Vagina (tissue), 2 donors: ENCODE results near the gene RET. TPM values are rescaled to one million over a fixed set of nuclear protein-coding genes. Genes with fewer than 3 reads are reported as not detected.

Experiments used
- DNase-seq, 2 donors: peaks; one replicate each; pipeline ENCODE4 v3.0.0-alpha.2; 2017; ENCODE audit errors: extremely low spot score in 2 of 2
- H3K27ac ChIP-seq: fragments of 200-600 bp; sonication (generic); one replicate; pipeline ENCODE4 v1.5.1; 2019
- H3K27me3 ChIP-seq: fragments of 200-600 bp; sonication (generic); one replicate; pipeline ENCODE4 v1.5.1; 2019
- H3K36me3 ChIP-seq, 2 donors: fragments of 200-600 bp; sonication (generic); one replicate each; pipeline ENCODE4 v1.5.1; 2017 to 2019
- H3K4me1 ChIP-seq: fragments of 200-600 bp; sonication (generic); one replicate; pipeline ENCODE4 v1.5.1; 2019
- H3K4me3 ChIP-seq, 2 donors: fragments of 200-600 bp; sonication (generic); 1 replicate in 1 of 2; 2 replicates in 1 of 2; pipeline ENCODE4 v1.5.1; 2016 to 2019
- H3K9me3 ChIP-seq: fragments of 200-600 bp; sonication (generic); one replicate; pipeline ENCODE4 v1.5.1; 2019
- CTCF ChIP-seq, 3 experiments: fragments of 450-650 bp in 2 of 3; fragments of 200-600 bp in 1 of 3; sonication (generic) in 1 of 3; IDR thresholded peaks; one replicate each; pipeline ENCODE4 v1.5.1; 2017 to 2019; ENCODE audit warnings: antibody characterized with exemption in 3 of 3, mild to moderate bottlenecking in 2 of 3, moderate library complexity in 2 of 3
- POLR2A ChIP-seq, 2 donors: fragments of 450-650 bp; IDR thresholded peaks; one replicate each; pipeline ENCODE4 v1.6.1; 2017; ENCODE audit warnings: antibody characterized with exemption in 2 of 2, mild to moderate bottlenecking in 2 of 2, moderate library complexity in 2 of 2
- POLR2AphosphoS5 ChIP-seq, 2 donors: sonication (generic); formaldehyde crosslinking; IDR thresholded peaks; one replicate each; pipeline ENCODE4 v1.9.0; 2017; ENCODE audit warnings: antibody characterized with exemption in 2 of 2, mild to moderate bottlenecking in 2 of 2, low read depth in 1 of 2; ENCODE audit not compliant: insufficient read depth in 1 of 2
- intact Hi-C: fragments of 100-400 bp; cut with DNase I; formaldehyde crosslinking; loops from one replicate; pipeline ENCODE4 v1.15.1; 2023
- total RNA-seq: library from RNA; depleted of rRNA; stranded (reverse); fragments of >200 nt; gene quantifications from one replicate; pipeline ENCODE4 v1.2.3, GENCODE V29; 2016

Gene RET
- total RNA-seq, 1 donor from 2014 or later = 7.9 TPM

GRCh38 chr10:43035800-43036199 lies 41.1 kb upstream of the RET start:
- no peak for DNase-seq
- Histone ChIP-seq H3K4me3 (no peak overlapping the region), H3K36me3 (no peaks in the 10 kb centered on the region), H3K27ac (no peak overlapping the region), H3K4me1 (no peaks in the 10 kb centered on the region), H3K27me3 (no peaks in the 10 kb centered on the region), H3K9me3 (peaks cover 5% of the 10 kb centered on the region)
- no peak for TF ChIP-seq POLR2AphosphoS5 (IDR thresholded peaks at IDR 0.05; ENCODE audit: insufficient read depth in 1 of 2, low read depth in 1 of 2)
- TF ChIP-seq POLR2A (IDR thresholded peaks at IDR 0.05) = no peak
- no peak for TF ChIP-seq CTCF (IDR thresholded peaks at IDR 0.05)
- intact Hi-C loops = no loop called here

- intact Hi-C loops = no loop called here
- Histone ChIP-seq H3K4me3 (no peak overlapping the region), H3K4me1 (no peaks in the 10 kb centered on the region), H3K36me3 (no peaks in the 10 kb centered on the region), H3K27me3 (no peaks in the 10 kb centered on the region), H3K9me3 (peaks cover 5% of the 10 kb centered on the region), H3K27ac (no peak overlapping the region)
- DNase-seq = no peak
- TF ChIP-seq POLR2A (IDR thresholded peaks at IDR 0.05) = no peak
- no peak for TF ChIP-seq CTCF (IDR thresholded peaks at IDR 0.05)
These were observed 40.1 kb upstream of the RET start for GRCh38 chr10:43036481-43037428.

GRCh38 chr10:43037440-43037839 lies 39.4 kb upstream of the RET start:
- Histone ChIP-seq H3K27ac (no peak overlapping the region), H3K4me3 (no peak overlapping the region), H3K36me3 (no peaks in the 10 kb centered on the region), H3K27me3 (no peaks in the 10 kb centered on the region), H3K4me1 (no peaks in the 10 kb centered on the region), H3K9me3 (peaks cover 5% of the 10 kb centered on the region)
- TF ChIP-seq POLR2A (IDR thresholded peaks at IDR 0.05) = no peak
- no peak for TF ChIP-seq CTCF (IDR thresholded peaks at IDR 0.05)
- no peak for TF ChIP-seq POLR2AphosphoS5 (IDR thresholded peaks at IDR 0.05; ENCODE audit: insufficient read depth in 1 of 2, low read depth in 1 of 2)
- DNase-seq = no peak
- intact Hi-C loops = no loop called here

- TF ChIP-seq CTCF (IDR thresholded peaks at IDR 0.05) (no peak), POLR2AphosphoS5 (IDR thresholded peaks at IDR 0.05; ENCODE audit: insufficient read depth in 1 of 2, low read depth in 1 of 2) (no peak), POLR2A (IDR thresholded peaks at IDR 0.05) (no peak)
- H3K27me3 ChIP-seq = no peaks in the 10 kb centered on the region
- intact Hi-C loops = no loop called here
These were observed 38.7 kb upstream of the RET start for GRCh38 chr10:43037942-43038782.

More at GRCh38 chr10:43037942-43038782, 38.7 kb upstream of the RET start:
- Histone ChIP-seq H3K36me3 (no peaks in the 10 kb centered on the region), H3K27ac (no peak overlapping the region), H3K9me3 (peaks cover under 1% of the 10 kb centered on the region), H3K4me3 (no peak overlapping the region), H3K4me1 (no peaks in the 10 kb centered on the region)
- peak in 1 of 2 donors; percentile 93 for DNase-seq
